Fibroblast of lung (primary cell): Measurements from ENCODE around the gene TMEM131. TPM values are rescaled to one million over a fixed set of nuclear protein-coding genes. Genes with fewer than 3 reads are reported as not detected.

Source experiments
- DNase-seq, 2 donors: peaks; one replicate each; pipeline versions ENCODE4 v3.0.0 to v3.0.0-alpha.2; 2010; ENCODE audit warnings: low read depth in 2 of 2
- H2AFZ ChIP-seq: 2 replicates; pipeline ENCODE4 v1.5.1; 2012; ENCODE audit warnings: low read length, control low read depth, inconsistent platforms
- H3K27ac ChIP-seq: 2 replicates; pipeline ENCODE4 v1.5.1; 2011; ENCODE audit warnings: low read length, control low read depth; ENCODE audit not compliant: insufficient read depth
- H3K27me3 ChIP-seq: 2 replicates; pipeline ENCODE4 v1.5.1; 2011; ENCODE audit warnings: mild to moderate bottlenecking, low read length; ENCODE audit not compliant: control insufficient read depth, insufficient read depth
- H3K36me3 ChIP-seq: 2 replicates; pipeline ENCODE4 v1.5.1; 2011; ENCODE audit warnings: low read length; ENCODE audit not compliant: control insufficient read depth, insufficient read depth
- H3K4me1 ChIP-seq: 2 replicates; pipeline ENCODE4 v1.5.1; 2011; ENCODE audit warnings: low read length; ENCODE audit not compliant: control insufficient read depth, insufficient read depth; ENCODE audit errors: extremely low read depth
- H3K4me2 ChIP-seq: 2 replicates; pipeline ENCODE4 v1.5.1; 2011; ENCODE audit warnings: low read length, control low read depth; ENCODE audit not compliant: insufficient read depth; ENCODE audit errors: extremely low read depth
- H3K4me3 ChIP-seq, 4 experiments: fragments of 200-600 bp in 1 of 4; sonication (generic) in 1 of 4; replicated peaks in 1 of 4; 2 replicates each; pipeline ENCODE4 v1.5.1; 2011 to 2016; ENCODE audit warnings: low read length in 4 of 4, low read depth in 3 of 4, mild to moderate bottlenecking in 3 of 4, control low read depth in 2 of 4, inconsistent platforms in 1 of 4, mixed read lengths in 1 of 4; ENCODE audit not compliant: insufficient read depth in 1 of 4; ENCODE audit errors: control extremely low read depth in 1 of 4
- H3K79me2 ChIP-seq: 2 replicates; pipeline ENCODE4 v1.5.1; 2012; ENCODE audit warnings: mild to moderate bottlenecking, low read length, inconsistent platforms; ENCODE audit not compliant: control insufficient read depth, insufficient read depth
- H3K9ac ChIP-seq: 2 replicates; pipeline ENCODE4 v1.5.1; 2011; ENCODE audit warnings: mild to moderate bottlenecking, low read length, control low read depth; ENCODE audit not compliant: insufficient read depth
- H3K9me3 ChIP-seq: 2 replicates; pipeline ENCODE4 v1.5.1; 2012; ENCODE audit warnings: low read depth, low read length; ENCODE audit not compliant: control insufficient read depth, insufficient read depth
- H4K20me1 ChIP-seq: 2 replicates; pipeline ENCODE4 v1.5.1; 2011; ENCODE audit warnings: low read length; ENCODE audit not compliant: control insufficient read depth, insufficient read depth; ENCODE audit errors: extremely low read depth
- CTCF ChIP-seq, 2 donors: IDR thresholded peaks in 1 of 2; conservative IDR thresholded peaks in 1 of 2; 1 replicate in 1 of 2; 2 replicates in 1 of 2; pipeline ENCODE4 v1.5.1; 2011 to 2012; ENCODE audit warnings: low read length in 2 of 2, control low read depth in 1 of 2, inconsistent platforms in 1 of 2, low read depth in 1 of 2, mild to moderate bottlenecking in 1 of 2
- EZH2 ChIP-seq: IDR thresholded peaks from 2 replicates; pipeline ENCODE4 v1.5.1; 2012; ENCODE audit warnings: low read length, control low read depth, mild to moderate bottlenecking; ENCODE audit errors: missing control alignments
- polyA plus RNA-seq, 2 donors: library from polyadenylated mRNA; depleted of rRNA in 1 of 2; stranded (reverse) in 1 of 2; unstranded in 1 of 2; fragments of >200 nt; gene quantifications; 2 replicates each; pipeline ENCODE4 v1.2.1, GENCODE V29; 2011 to 2012; ENCODE audit warnings: missing spikeins in 1 of 2
- total RNA-seq: library from RNA; depleted of rRNA; stranded (reverse); fragments of >200 nt; gene quantifications from 2 replicates; pipeline ENCODE4 v1.2.1, GENCODE V29; 2014

Gene TMEM131
- total and polyA plus RNA-seq, 2 donors (not counting 1 experiment from before 2014, with no cell fraction given) = 18.1 to 32.4 TPM

GRCh38 chr2:97996679-97997078 is 931 bp upstream of the TMEM131 start:
- Histone ChIP-seq H3K4me2 (peak overlapping the region; percentile 85), H4K20me1 (no peaks in the 10 kb centered on the region), H3K27ac (peak overlapping the region; percentile 90), H3K36me3 (no peaks in the 10 kb centered on the region), H3K9me3 (no peaks in the 10 kb centered on the region), H3K79me2 (peaks cover 36% of the 10 kb centered on the region), H3K4me1 (no peaks in the 10 kb centered on the region), H3K9ac (no peak overlapping the region), H3K4me3 (peak overlapping the region; percentile 55 to 88 (median 74)), H3K27me3 (peaks cover 2% of the 10 kb centered on the region), H2AFZ (peak overlapping the region; percentile 90)
- no peak for DNase-seq
- TF ChIP-seq EZH2 (no peak), CTCF (conservative IDR thresholded peaks at IDR 0.05 in 1 of 2, IDR thresholded peaks at IDR 0.05 in 1 of 2; ENCODE audit: low read depth in 1 of 2, low read length in 2 of 2) (no peak)

- DNase-seq = peak; percentile 33 to 38
- Histone ChIP-seq H4K20me1 (no peaks in the 10 kb centered on the region), H3K79me2 (peaks cover 49% of the 10 kb centered on the region), H3K27ac (peak overlapping the region; percentile 90), H3K36me3 (no peaks in the 10 kb centered on the region), H3K9ac (peak overlapping the region; percentile 80), H3K27me3 (peaks cover 2% of the 10 kb centered on the region), H3K4me2 (peak overlapping the region; percentile 69), H3K4me1 (no peaks in the 10 kb centered on the region), H3K9me3 (no peaks in the 10 kb centered on the region), H3K4me3 (peak overlapping the region; percentile 75 to 90 (median 88)), H2AFZ (peak overlapping the region; percentile 75)
- TF ChIP-seq CTCF (conservative IDR thresholded peaks at IDR 0.05 in 1 of 2, IDR thresholded peaks at IDR 0.05 in 1 of 2; ENCODE audit: low read depth in 1 of 2, low read length in 2 of 2) (no peak), EZH2 (no peak)
These were observed 568 bp downstream of the TMEM131 start for GRCh38 chr2:97995026-97995733.

GRCh38 chr2:97994476-97994875 is 1.3 kb downstream of the TMEM131 start:
- Histone ChIP-seq H3K79me2 (peaks cover 56% of the 10 kb centered on the region), H3K9ac (peak overlapping the region; percentile 80), H3K4me2 (peak overlapping the region; percentile 69), H3K9me3 (no peaks in the 10 kb centered on the region), H3K36me3 (no peaks in the 10 kb centered on the region), H3K4me3 (peak overlapping the region; percentile 75 to 90 (median 88)), H2AFZ (no peak overlapping the region), H3K27ac (peak overlapping the region; percentile 90), H4K20me1 (no peaks in the 10 kb centered on the region), H3K27me3 (peaks cover 2% of the 10 kb centered on the region), H3K4me1 (no peaks in the 10 kb centered on the region)
- DNase-seq = no peak
- no peak for TF ChIP-seq EZH2
- TF ChIP-seq CTCF (conservative IDR thresholded peaks at IDR 0.05 in 1 of 2, IDR thresholded peaks at IDR 0.05 in 1 of 2; ENCODE audit: low read depth in 1 of 2, low read length in 2 of 2) = no peak
